GM12878 (cell line): ENCODE results near the gene GLOD5. TPM values are rescaled to one million over a fixed set of nuclear protein-coding genes. Genes with fewer than 3 reads are reported as not detected.

ENCODE experiments used
- polyA plus RNA-seq, 11 experiments: library from polyadenylated mRNA; depleted of rRNA in 4 of 11; unstranded in 6 of 11; stranded (reverse) in 5 of 11; fragments of >200 nt; fragmentation: Nextera tagmentation in 4 of 11; fragmentation: Illumina TruSeq in 1 of 11; extraction: Ambion mirVana in 4 of 11; extraction: Trizol in 1 of 11; gene quantifications; 1 replicate in 1 of 11; 2 replicates in 10 of 11; pipeline versions ENCODE4 v1.2.1 to v1.2.3, GENCODE V29; 2011 to 2016; ENCODE audit warnings: inconsistent platforms in 2 of 11, missing spikeins in 2 of 11, low read depth in 1 of 11
- small RNA-seq: library from RNA; depleted of rRNA; stranded (forward); fragments of <200 nt; gene quantifications from one replicate; pipeline ENCODE3, GENCODE V24; 2014
- total RNA-seq, 4 experiments: library from RNA; depleted of rRNA in 3 of 4; stranded (reverse); fragments of >200 nt in 3 of 4; fragmentation: Illumina TruSeq in 1 of 4; extraction: Trizol in 1 of 4; gene quantifications; 2 replicates each; pipeline versions ENCODE4 v1.2.1 to v1.2.3, GENCODE V29; 2013 to 2021

Gene GLOD5
- total and polyA plus RNA-seq, 10 of the 15 experiments (the other 5 are each of a cell fraction or from before 2014, with no cell fraction given): not detected

Small RNA genes lying within 50 kb of the gene (small RNA-seq; reads per million reads assigned to genes)
- gene RNU6-1056P (not detected), gene RNU6-29P (not detected)

Other genes with a start within 250 kb of the GLOD5 start
Only the 7 nearest of the 17 such genes appear.
- gene WAS, start 77.9 kb upstream of the GLOD5 start, total RNA-seq (2014; rRNA removed): 42.5 and 46.8 TPM in 2 replicates
- gene WAS, start 77.9 kb upstream of the GLOD5 start, total RNA-seq (2014; rRNA removed; fragmentation: Illumina TruSeq; extraction: Trizol): 22.0 and 23.1 TPM in 2 replicates
- 84.7 and 86.8 TPM in 2 replicates for gene WAS, start 77.9 kb upstream of the GLOD5 start, total RNA-seq (2021)
- 4.5 and 11.6 TPM in 2 replicates for gene WAS, start 77.9 kb upstream of the GLOD5 start, polyA plus RNA-seq (2011; rRNA removed)
- 27.2 and 83.2 TPM in 2 replicates for gene WAS, start 77.9 kb upstream of the GLOD5 start, polyA plus RNA-seq (2014; fragmentation: Illumina TruSeq; extraction: Trizol)
- 1 to 10 TPM; 1.6 to 2.0 TPM for gene WAS, start 77.9 kb upstream of the GLOD5 start, polyA plus RNA-seq (2014; fragmentation: Nextera tagmentation; extraction: Ambion mirVana)
- 30.9 and 42.5 TPM in 2 replicates for gene WAS, start 77.9 kb upstream of the GLOD5 start, polyA plus RNA-seq (2014; rRNA removed)
- 10 to 100 TPM; 19.5 to 23.0 TPM for gene WAS, start 77.9 kb upstream of the GLOD5 start, polyA plus RNA-seq (2016; fragmentation: Nextera tagmentation; extraction: Ambion mirVana)
- gene SUV39H1, start 65.0 kb upstream of the GLOD5 start, total RNA-seq (2014; rRNA removed): 19.6 and 21.7 TPM in 2 replicates
- gene SUV39H1, start 65.0 kb upstream of the GLOD5 start, total RNA-seq (2014; rRNA removed; fragmentation: Illumina TruSeq; extraction: Trizol): 11.1 and 12.3 TPM in 2 replicates
- 25.3 and 29.0 TPM in 2 replicates for gene SUV39H1, start 65.0 kb upstream of the GLOD5 start, total RNA-seq (2021)
- 4.6 and 10.1 TPM in 2 replicates for gene SUV39H1, start 65.0 kb upstream of the GLOD5 start, polyA plus RNA-seq (2011; rRNA removed)
- 10.9 and 19.7 TPM in 2 replicates for gene SUV39H1, start 65.0 kb upstream of the GLOD5 start, polyA plus RNA-seq (2014; fragmentation: Illumina TruSeq; extraction: Trizol)
- 1 to 10 TPM; 4.9 to 5.7 TPM for gene SUV39H1, start 65.0 kb upstream of the GLOD5 start, polyA plus RNA-seq (2014; fragmentation: Nextera tagmentation; extraction: Ambion mirVana)
- 14.4 and 18.7 TPM in 2 replicates for gene SUV39H1, start 65.0 kb upstream of the GLOD5 start, polyA plus RNA-seq (2014; rRNA removed)
- 10 to 100 TPM; 29.8 to 33.2 TPM for gene SUV39H1, start 65.0 kb upstream of the GLOD5 start, polyA plus RNA-seq (2016; fragmentation: Nextera tagmentation; extraction: Ambion mirVana)
- not detected in 2 replicates for gene GATA1, start 24.8 kb downstream of the GLOD5 start, total RNA-seq (2014; rRNA removed)
- not detected in 2 replicates for gene GATA1, start 24.8 kb downstream of the GLOD5 start, total RNA-seq (2014; rRNA removed; fragmentation: Illumina TruSeq; extraction: Trizol)
- 0.13 and 0.36 TPM in 2 replicates for gene GATA1, start 24.8 kb downstream of the GLOD5 start, total RNA-seq (2021)
- gene GATA1, start 24.8 kb downstream of the GLOD5 start, polyA plus RNA-seq (2011; rRNA removed): not detected in 2 replicates
- gene GATA1, start 24.8 kb downstream of the GLOD5 start, polyA plus RNA-seq (2014; fragmentation: Illumina TruSeq; extraction: Trizol): not detected in 2 replicates
- gene GATA1, start 24.8 kb downstream of the GLOD5 start, polyA plus RNA-seq (2014; fragmentation: Nextera tagmentation; extraction: Ambion mirVana): not detected
- gene GATA1, start 24.8 kb downstream of the GLOD5 start, polyA plus RNA-seq (2014; rRNA removed): 0.24 TPM in 1 of 2 replicates, not detected in the other
- gene GATA1, start 24.8 kb downstream of the GLOD5 start, polyA plus RNA-seq (2016; fragmentation: Nextera tagmentation; extraction: Ambion mirVana): not detected
- gene HDAC6, start 40.3 kb downstream of the GLOD5 start, total RNA-seq (2014; rRNA removed): 32.9 and 34.7 TPM in 2 replicates
- 24.0 and 25.8 TPM in 2 replicates for gene HDAC6, start 40.3 kb downstream of the GLOD5 start, total RNA-seq (2014; rRNA removed; fragmentation: Illumina TruSeq; extraction: Trizol)
- 40.4 and 47.0 TPM in 2 replicates for gene HDAC6, start 40.3 kb downstream of the GLOD5 start, total RNA-seq (2021)
- gene HDAC6, start 40.3 kb downstream of the GLOD5 start, polyA plus RNA-seq (2011; rRNA removed): 21.7 and 26.7 TPM in 2 replicates
- gene HDAC6, start 40.3 kb downstream of the GLOD5 start, polyA plus RNA-seq (2014; fragmentation: Illumina TruSeq; extraction: Trizol): 38.6 and 39.0 TPM in 2 replicates
- gene HDAC6, start 40.3 kb downstream of the GLOD5 start, polyA plus RNA-seq (2014; fragmentation: Nextera tagmentation; extraction: Ambion mirVana): 10 to 100 TPM in 1 of 2 experiments, 1 to 10 TPM in 1; 8.3 to 17.5 TPM
- gene HDAC6, start 40.3 kb downstream of the GLOD5 start, polyA plus RNA-seq (2014; rRNA removed): 28.5 and 35.3 TPM in 2 replicates
- gene HDAC6, start 40.3 kb downstream of the GLOD5 start, polyA plus RNA-seq (2016; fragmentation: Nextera tagmentation; extraction: Ambion mirVana): 10 to 100 TPM; 36.1 to 39.0 TPM
- gene ERAS, start 64.8 kb downstream of the GLOD5 start, total RNA-seq (2014; rRNA removed): not detected in 2 replicates
- not detected in 2 replicates for gene ERAS, start 64.8 kb downstream of the GLOD5 start, total RNA-seq (2014; rRNA removed; fragmentation: Illumina TruSeq; extraction: Trizol)
- gene ERAS, start 64.8 kb downstream of the GLOD5 start, total RNA-seq (2021): not detected in 2 replicates
- not detected in 2 replicates for gene ERAS, start 64.8 kb downstream of the GLOD5 start, polyA plus RNA-seq (2011; rRNA removed)
- gene ERAS, start 64.8 kb downstream of the GLOD5 start, polyA plus RNA-seq (2014; fragmentation: Illumina TruSeq; extraction: Trizol): not detected in 2 replicates
- gene ERAS, start 64.8 kb downstream of the GLOD5 start, polyA plus RNA-seq (2014; fragmentation: Nextera tagmentation; extraction: Ambion mirVana): not detected
- not detected in 2 replicates for gene ERAS, start 64.8 kb downstream of the GLOD5 start, polyA plus RNA-seq (2014; rRNA removed)
- not detected for gene ERAS, start 64.8 kb downstream of the GLOD5 start, polyA plus RNA-seq (2016; fragmentation: Nextera tagmentation; extraction: Ambion mirVana)
- not detected in 2 replicates for gene PCSK1N, start 73.9 kb downstream of the GLOD5 start, total RNA-seq (2014; rRNA removed)
- not detected in 2 replicates for gene PCSK1N, start 73.9 kb downstream of the GLOD5 start, total RNA-seq (2014; rRNA removed; fragmentation: Illumina TruSeq; extraction: Trizol)
- gene PCSK1N, start 73.9 kb downstream of the GLOD5 start, total RNA-seq (2021): not detected in 2 replicates
- gene PCSK1N, start 73.9 kb downstream of the GLOD5 start, polyA plus RNA-seq (2011; rRNA removed): not detected in 2 replicates
- gene PCSK1N, start 73.9 kb downstream of the GLOD5 start, polyA plus RNA-seq (2014; fragmentation: Illumina TruSeq; extraction: Trizol): not detected in 2 replicates
- not detected for gene PCSK1N, start 73.9 kb downstream of the GLOD5 start, polyA plus RNA-seq (2014; fragmentation: Nextera tagmentation; extraction: Ambion mirVana)
- gene PCSK1N, start 73.9 kb downstream of the GLOD5 start, polyA plus RNA-seq (2014; rRNA removed): not detected in 2 replicates
- under 1 TPM in 1 of 2 experiments, not detected in 1; 0.19 TPM for gene PCSK1N, start 73.9 kb downstream of the GLOD5 start, polyA plus RNA-seq (2016; fragmentation: Nextera tagmentation; extraction: Ambion mirVana)
- 49.0 and 53.5 TPM in 2 replicates for gene TIMM17B, start 136.0 kb downstream of the GLOD5 start, total RNA-seq (2014; rRNA removed)
- gene TIMM17B, start 136.0 kb downstream of the GLOD5 start, total RNA-seq (2014; rRNA removed; fragmentation: Illumina TruSeq; extraction: Trizol): 32.9 and 33.3 TPM in 2 replicates
- gene TIMM17B, start 136.0 kb downstream of the GLOD5 start, total RNA-seq (2021): 53.8 and 57.8 TPM in 2 replicates
- gene TIMM17B, start 136.0 kb downstream of the GLOD5 start, polyA plus RNA-seq (2011; rRNA removed): 22.0 and 41.5 TPM in 2 replicates
- 16.3 and 37.7 TPM in 2 replicates for gene TIMM17B, start 136.0 kb downstream of the GLOD5 start, polyA plus RNA-seq (2014; fragmentation: Illumina TruSeq; extraction: Trizol)
- 10 to 100 TPM in 1 of 2 experiments, 1 to 10 TPM in 1; 4.5 to 18.3 TPM for gene TIMM17B, start 136.0 kb downstream of the GLOD5 start, polyA plus RNA-seq (2014; fragmentation: Nextera tagmentation; extraction: Ambion mirVana)
- gene TIMM17B, start 136.0 kb downstream of the GLOD5 start, polyA plus RNA-seq (2014; rRNA removed): 69.4 and 72.4 TPM in 2 replicates
- 10 to 100 TPM; 79.5 to 88.7 TPM for gene TIMM17B, start 136.0 kb downstream of the GLOD5 start, polyA plus RNA-seq (2016; fragmentation: Nextera tagmentation; extraction: Ambion mirVana)